HG02981 (cell line): ENCODE data around the gene SMARCA2.

Experiments used
- ATAC-seq: cut with Tn5 transposase; IDR thresholded peaks from one replicate; pipeline ENCODE4 v1.9.1; 2021; ENCODE audit warnings: mild to moderate bottlenecking, moderate library complexity; ENCODE audit not compliant: unreplicated experiment

The SMARCA2 gene

GRCh38 chr9:2014696-2015580 is at the start of gene SMARCA2:
Gene SMARCA2, plus strand, starts transcription at chr9:2015347. Its CDS starts 13,676 bp downstream, at chr9:2029023.
- peak; percentile 80 for ATAC-seq

- no peak for ATAC-seq
Measured at GRCh38 chr9:1966725-1967366, 48.3 kb upstream of the SMARCA2 start.

- ATAC-seq, result no peak
Measured at GRCh38 chr9:1969160-1969559, 46.0 kb upstream of the SMARCA2 start.

- ATAC-seq, result no peak
Measured at GRCh38 chr9:1969898-1970297, 45.2 kb upstream of the SMARCA2 start.

GRCh38 chr9:1972672-1973071 is 42.5 kb upstream of the SMARCA2 start:
- ATAC-seq, result no peak

GRCh38 chr9:1977026-1977425 is 38.1 kb upstream of the SMARCA2 start:
- no peak for ATAC-seq

- no peak for ATAC-seq
Measured at GRCh38 chr9:1978941-1979340, 36.2 kb upstream of the SMARCA2 start.

GRCh38 chr9:1979741-1980367 is 35.3 kb upstream of the SMARCA2 start:
- ATAC-seq, result no peak

- ATAC-seq, result no peak
Measured at GRCh38 chr9:1980387-1980786, 34.8 kb upstream of the SMARCA2 start.

- ATAC-seq, result no peak
Measured at GRCh38 chr9:1982074-1982473, 33.1 kb upstream of the SMARCA2 start.

GRCh38 chr9:1986341-1986740 is 28.8 kb upstream of the SMARCA2 start:
- ATAC-seq, result no peak

GRCh38 chr9:1989500-1989899 is 25.6 kb upstream of the SMARCA2 start:
- ATAC-seq, result no peak

GRCh38 chr9:1994180-1994579 is 21.0 kb upstream of the SMARCA2 start:
- ATAC-seq, result no peak

GRCh38 chr9:1995084-1995483 is 20.1 kb upstream of the SMARCA2 start:
- no peak for ATAC-seq

- no peak for ATAC-seq
Measured at GRCh38 chr9:1996156-1996555, 19.0 kb upstream of the SMARCA2 start.

- ATAC-seq, result no peak
Measured at GRCh38 chr9:1997646-1998045, 17.5 kb upstream of the SMARCA2 start.

- ATAC-seq, result no peak
Measured at GRCh38 chr9:1998111-1998510, 17.0 kb upstream of the SMARCA2 start.

- ATAC-seq, result no peak
Measured at GRCh38 chr9:2000314-2000713, 14.8 kb upstream of the SMARCA2 start.

- ATAC-seq, result no peak
Measured at GRCh38 chr9:2008372-2008771, 6.8 kb upstream of the SMARCA2 start.

- no peak for ATAC-seq
Measured at GRCh38 chr9:2012347-2012746, 2.8 kb upstream of the SMARCA2 start.

- ATAC-seq, result no peak
Measured at GRCh38 chr9:2013743-2014475, 1.2 kb upstream of the SMARCA2 start.
